Stimulated activated CD8-positive, alpha-beta memory T cell treated with anti-CD3 and anti-CD28 coated beads, Interleukin-15, amount 100 ng/mL, for 24 hours (primary cell): ENCODE data around the gene DNAJC12.
"Not testable (repeated sequence)": the region's sequence is repeated elsewhere in the genome, so short reads cannot be mapped to it uniquely, and the experiment has no call there.

Experiments used
- DNase-seq: peaks from one replicate; pipeline ENCODE4 v3.0.0-alpha.2; 2020; ENCODE audit warnings: low read depth

Gene DNAJC12

GRCh38 chr10:67763499-67764011 is 74.4 kb downstream of the DNAJC12 start:
- DNase-seq: peak; percentile 67

DNA sequence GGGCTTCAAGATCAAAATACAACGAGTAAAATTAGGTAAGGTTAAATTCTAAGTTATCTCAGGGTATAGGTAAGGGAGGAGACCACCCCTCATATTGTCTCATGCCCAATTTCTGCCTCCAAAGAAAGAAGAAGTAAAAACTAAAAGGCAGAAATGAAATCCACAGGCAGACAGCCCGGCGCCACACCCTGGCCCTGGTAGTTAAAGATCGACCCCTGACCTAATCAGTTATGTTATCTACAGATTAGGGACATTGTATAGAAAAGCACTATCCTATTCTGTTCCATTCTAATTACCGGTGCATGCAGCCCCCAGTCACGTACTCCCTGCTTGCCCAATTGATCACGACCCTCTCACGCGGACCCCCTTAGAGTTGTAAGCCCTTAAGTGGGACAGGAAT is 75.4 kb downstream of the DNAJC12 start:
- not testable (repeated sequence) for DNase-seq

GRCh38 chr10:67760272-67760671 is 77.7 kb downstream of the DNAJC12 start:
- no peak for DNase-seq
